ENCODE measurements around the gene RPS24.

DNA sequence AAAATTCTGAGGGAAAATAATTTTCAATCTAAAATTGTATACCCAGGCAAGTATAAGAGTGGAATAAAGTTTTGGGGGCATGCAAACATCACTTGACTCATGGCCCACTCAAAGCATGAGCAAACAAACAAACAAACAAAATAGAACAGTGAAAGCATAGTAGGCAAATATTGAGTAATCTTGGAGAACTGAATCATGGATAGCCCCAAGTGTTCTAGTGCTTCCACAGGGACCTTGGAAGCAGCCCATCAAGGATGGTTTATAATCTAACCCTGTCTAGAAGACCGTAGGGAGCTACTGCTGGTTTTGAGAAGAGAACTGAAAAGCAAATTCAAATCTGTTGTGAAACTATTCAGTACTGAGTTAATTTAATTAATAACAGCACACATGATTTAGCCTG is 26.5 kb upstream of the RPS24 start:
- TF ChIP-seq POLR2AphosphoS5 (IDR thresholded peaks at IDR 0.05; ENCODE audit: borderline replicate concordance, low read depth, low read length) (no peak), EZH2 (IDR thresholded peaks at IDR 0.05) (no peak), FOXP2 (optimal IDR thresholded peaks at IDR 0.05; ENCODE audit: control extremely low read depth, extremely low read length, insufficient read depth) (no peak)
